ENCODE measurements around the gene GABRD. TPM values are rescaled to one million over a fixed set of nuclear protein-coding genes. Genes with fewer than 3 reads are reported as not detected.

Gene GABRD
- total and polyA plus RNA-seq, 2 of the 13 experiments (the other 11 are each of a cell fraction or from before 2014, with no cell fraction given), result not detected

DNA sequence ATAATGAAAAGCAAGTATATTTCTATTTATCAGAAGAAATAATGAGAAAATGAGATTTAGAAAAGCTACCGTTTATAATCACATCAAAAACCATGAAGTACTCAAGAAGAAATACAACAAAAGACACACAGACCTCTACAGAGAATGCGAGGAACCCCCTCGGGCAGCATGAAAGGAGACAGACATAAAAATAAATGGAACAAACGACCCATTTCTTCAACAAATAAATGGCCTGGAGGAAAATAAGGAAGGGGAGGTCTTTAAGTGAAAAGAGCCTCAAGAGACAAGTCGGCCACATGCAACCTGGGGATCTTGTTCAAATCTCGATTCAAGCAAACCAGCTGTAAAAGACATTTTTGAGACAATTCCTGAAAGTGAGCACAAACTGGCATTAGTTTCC lies 21.6 kb upstream of the GABRD start (continued):
- TF ChIP-seq, protein P1, sequence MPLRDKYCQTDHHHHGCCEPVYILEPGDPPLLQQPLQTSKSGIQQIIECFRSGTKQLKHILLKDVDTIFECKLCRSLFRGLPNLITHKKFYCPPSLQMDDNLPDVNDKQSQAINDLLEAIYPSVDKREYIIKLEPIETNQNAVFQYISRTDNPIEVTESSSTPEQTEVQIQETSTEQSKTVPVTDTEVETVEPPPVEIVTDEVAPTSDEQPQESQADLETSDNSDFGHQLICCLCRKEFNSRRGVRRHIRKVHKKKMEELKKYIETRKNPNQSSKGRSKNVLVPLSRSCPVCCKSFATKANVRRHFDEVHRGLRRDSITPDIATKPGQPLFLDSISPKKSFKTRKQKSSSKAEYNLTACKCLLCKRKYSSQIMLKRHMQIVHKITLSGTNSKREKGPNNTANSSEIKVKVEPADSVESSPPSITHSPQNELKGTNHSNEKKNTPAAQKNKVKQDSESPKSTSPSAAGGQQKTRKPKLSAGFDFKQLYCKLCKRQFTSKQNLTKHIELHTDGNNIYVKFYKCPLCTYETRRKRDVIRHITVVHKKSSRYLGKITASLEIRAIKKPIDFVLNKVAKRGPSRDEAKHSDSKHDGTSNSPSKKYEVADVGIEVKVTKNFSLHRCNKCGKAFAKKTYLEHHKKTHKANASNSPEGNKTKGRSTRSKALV (CRISPR knock-in tag; IDR thresholded peaks at IDR 0.05), result no peak
- TF ChIP-seq, protein P2, sequence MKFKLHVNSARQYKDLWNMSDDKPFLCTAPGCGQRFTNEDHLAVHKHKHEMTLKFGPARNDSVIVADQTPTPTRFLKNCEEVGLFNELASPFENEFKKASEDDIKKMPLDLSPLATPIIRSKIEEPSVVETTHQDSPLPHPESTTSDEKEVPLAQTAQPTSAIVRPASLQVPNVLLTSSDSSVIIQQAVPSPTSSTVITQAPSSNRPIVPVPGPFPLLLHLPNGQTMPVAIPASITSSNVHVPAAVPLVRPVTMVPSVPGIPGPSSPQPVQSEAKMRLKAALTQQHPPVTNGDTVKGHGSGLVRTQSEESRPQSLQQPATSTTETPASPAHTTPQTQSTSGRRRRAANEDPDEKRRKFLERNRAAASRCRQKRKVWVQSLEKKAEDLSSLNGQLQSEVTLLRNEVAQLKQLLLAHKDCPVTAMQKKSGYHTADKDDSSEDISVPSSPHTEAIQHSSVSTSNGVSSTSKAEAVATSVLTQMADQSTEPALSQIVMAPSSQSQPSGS (CRISPR knock-in tag; IDR thresholded peaks at IDR 0.05), result no peak
- TF ChIP-seq ZNF746 (CRISPR knock-in tag; IDR thresholded peaks at IDR 0.05) (no peak), ZNF747 (CRISPR knock-in tag; IDR thresholded peaks at IDR 0.05; ENCODE audit: borderline replicate concordance) (no peak)

DNA sequence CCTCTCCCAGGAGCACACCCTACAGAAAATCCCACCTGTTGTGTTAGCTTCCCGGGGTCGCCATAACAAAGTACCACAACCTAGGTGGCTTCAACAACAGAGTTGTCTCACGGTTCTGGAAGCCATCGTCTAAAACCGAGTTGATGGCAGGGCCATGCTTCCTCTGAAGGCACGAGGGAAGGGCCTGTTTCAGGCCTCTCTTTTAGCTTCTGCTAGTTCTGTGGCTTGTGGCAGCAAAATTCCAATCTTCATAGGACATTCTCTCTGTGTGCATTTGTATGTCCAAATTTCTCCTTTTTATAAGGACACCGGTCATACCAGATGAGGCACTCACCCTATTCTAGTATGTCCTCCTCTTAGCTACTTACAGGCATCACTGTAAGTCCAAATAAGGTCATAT lies 18.7 kb upstream of the GABRD start:
- Histone ChIP-seq H3K36me3 (replicated peaks in 1 of 2; ENCODE audit: control insufficient read depth in 1 of 2, insufficient read depth in 2 of 2, low read length in 2 of 2) (no peaks in the 10 kb centered on the region), H3K4me2 (ENCODE audit: low read depth, low read length) (no peak overlapping the region), H3K4me1 (ENCODE audit: insufficient read depth, low read length) (0 out of 2 replicates have a peak, but pooled peaks cover 6% of the 10 kb centered on the region), H3K79me2 (ENCODE audit: insufficient read depth, low read length) (no peaks in the 10 kb centered on the region), H3K4me3 (replicated peaks in 1 of 3; ENCODE audit: insufficient read depth in 1 of 3, low read depth in 2 of 3, low read length in 3 of 3) (no peak overlapping the region), H3K9ac (ENCODE audit: insufficient read depth, low read depth, low read length) (no peak overlapping the region), H2AFZ (ENCODE audit: low read length) (no peak overlapping the region), H3K9me3 (ENCODE audit: low read length) (no peaks in the 10 kb centered on the region), H3K27ac (ENCODE audit: extremely low read length, insufficient read depth, low read length) (no peak overlapping the region), H4K20me1 (ENCODE audit: insufficient read depth, low read length) (no peaks in the 10 kb centered on the region), H3K27me3 (ENCODE audit: control insufficient read depth in 1 of 2, insufficient read depth in 2 of 2, low read length in 2 of 2) (peaks cover 5 to 42% of the 10 kb centered on the region in 2 experiments; a peak in 4 of 5 replicates)
- DNase-seq (ENCODE audit: low spot score) (no peak), ATAC-seq (no peak), FAIRE-seq (no peak)
- CTCF ChIA-PET (ENCODE audit: low intra/inter-chr PET ratio, low total read pairs), result no interaction called here
- in situ Hi-C loops (cut with HindIII; ENCODE audit: extremely low pct_ligation_motif_present, low pct_unique_long_range_greater_than_20kb) (no loop called here), intact Hi-C loops (cut with micrococcal nuclease; ENCODE audit: unreplicated experiment) (no loop called here)
- no TSS peak for BruUV-seq (replicated peaks)
- POLR2A ChIA-PET, result no interaction called here
- 31% methylated on average over 7 of the region's 7 CpGs for WGBS (ENCODE audit: low lambda C conversion rate)
- TF ChIP-seq KAT2B (IDR thresholded peaks at IDR 0.05; ENCODE audit: borderline replicate concordance, low read depth, low read length), result no peak
- no peak for TF ChIP-seq SMAD3 (CRISPR knock-in tag; IDR thresholded peaks at IDR 0.05)
- no peak for TF ChIP-seq ZNF253 (CRISPR knock-in tag; IDR thresholded peaks at IDR 0.05; ENCODE audit: borderline replicate concordance)
- TF ChIP-seq, protein P3, sequence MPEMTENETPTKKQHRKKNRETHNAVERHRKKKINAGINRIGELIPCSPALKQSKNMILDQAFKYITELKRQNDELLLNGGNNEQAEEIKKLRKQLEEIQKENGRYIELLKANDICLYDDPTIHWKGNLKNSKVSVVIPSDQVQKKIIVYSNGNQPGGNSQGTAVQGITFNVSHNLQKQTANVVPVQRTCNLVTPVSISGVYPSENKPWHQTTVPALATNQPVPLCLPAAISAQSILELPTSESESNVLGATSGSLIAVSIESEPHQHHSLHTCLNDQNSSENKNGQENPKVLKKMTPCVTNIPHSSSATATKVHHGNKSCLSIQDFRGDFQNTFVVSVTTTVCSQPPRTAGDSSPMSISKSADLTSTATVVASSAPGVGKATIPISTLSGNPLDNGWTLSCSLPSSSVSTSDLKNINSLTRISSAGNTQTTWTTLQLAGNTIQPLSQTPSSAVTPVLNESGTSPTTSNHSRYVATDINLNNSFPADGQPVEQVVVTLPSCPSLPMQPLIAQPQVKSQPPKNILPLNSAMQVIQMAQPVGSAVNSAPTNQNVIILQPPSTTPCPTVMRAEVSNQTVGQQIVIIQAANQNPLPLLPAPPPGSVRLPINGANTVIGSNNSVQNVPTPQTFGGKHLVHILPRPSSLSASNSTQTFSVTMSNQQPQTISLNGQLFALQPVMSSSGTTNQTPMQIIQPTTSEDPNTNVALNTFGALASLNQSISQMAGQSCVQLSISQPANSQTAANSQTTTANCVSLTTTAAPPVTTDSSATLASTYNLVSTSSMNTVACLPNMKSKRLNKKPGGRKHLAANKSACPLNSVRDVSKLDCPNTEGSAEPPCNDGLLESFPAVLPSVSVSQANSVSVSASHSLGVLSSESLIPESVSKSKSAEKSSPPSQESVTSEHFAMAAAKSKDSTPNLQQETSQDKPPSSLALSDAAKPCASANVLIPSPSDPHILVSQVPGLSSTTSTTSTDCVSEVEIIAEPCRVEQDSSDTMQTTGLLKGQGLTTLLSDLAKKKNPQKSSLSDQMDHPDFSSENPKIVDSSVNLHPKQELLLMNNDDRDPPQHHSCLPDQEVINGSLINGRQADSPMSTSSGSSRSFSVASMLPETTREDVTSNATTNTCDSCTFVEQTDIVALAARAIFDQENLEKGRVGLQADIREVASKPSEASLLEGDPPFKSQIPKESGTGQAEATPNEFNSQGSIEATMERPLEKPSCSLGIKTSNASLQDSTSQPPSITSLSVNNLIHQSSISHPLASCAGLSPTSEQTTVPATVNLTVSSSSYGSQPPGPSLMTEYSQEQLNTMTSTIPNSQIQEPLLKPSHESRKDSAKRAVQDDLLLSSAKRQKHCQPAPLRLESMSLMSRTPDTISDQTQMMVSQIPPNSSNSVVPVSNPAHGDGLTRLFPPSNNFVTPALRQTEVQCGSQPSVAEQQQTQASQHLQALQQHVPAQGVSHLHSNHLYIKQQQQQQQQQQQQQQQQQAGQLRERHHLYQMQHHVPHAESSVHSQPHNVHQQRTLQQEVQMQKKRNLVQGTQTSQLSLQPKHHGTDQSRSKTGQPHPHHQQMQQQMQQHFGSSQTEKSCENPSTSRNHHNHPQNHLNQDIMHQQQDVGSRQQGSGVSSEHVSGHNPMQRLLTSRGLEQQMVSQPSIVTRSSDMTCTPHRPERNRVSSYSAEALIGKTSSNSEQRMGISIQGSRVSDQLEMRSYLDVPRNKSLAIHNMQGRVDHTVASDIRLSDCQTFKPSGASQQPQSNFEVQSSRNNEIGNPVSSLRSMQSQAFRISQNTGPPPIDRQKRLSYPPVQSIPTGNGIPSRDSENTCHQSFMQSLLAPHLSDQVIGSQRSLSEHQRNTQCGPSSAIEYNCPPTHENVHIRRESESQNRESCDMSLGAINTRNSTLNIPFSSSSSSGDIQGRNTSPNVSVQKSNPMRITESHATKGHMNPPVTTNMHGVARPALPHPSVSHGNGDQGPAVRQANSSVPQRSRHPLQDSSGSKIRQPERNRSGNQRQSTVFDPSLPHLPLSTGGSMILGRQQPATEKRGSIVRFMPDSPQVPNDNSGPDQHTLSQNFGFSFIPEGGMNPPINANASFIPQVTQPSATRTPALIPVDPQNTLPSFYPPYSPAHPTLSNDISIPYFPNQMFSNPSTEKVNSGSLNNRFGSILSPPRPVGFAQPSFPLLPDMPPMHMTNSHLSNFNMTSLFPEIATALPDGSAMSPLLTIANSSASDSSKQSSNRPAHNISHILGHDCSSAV (CRISPR knock-in tag; IDR thresholded peaks at IDR 0.05; ENCODE audit: borderline replicate concordance), result no peak
- no peak for TF ChIP-seq SMC3 (IDR thresholded peaks at IDR 0.05; ENCODE audit: low read length)
- TF ChIP-seq TOPORS (CRISPR knock-in tag; IDR thresholded peaks at IDR 0.05), result no peak
- TF ChIP-seq, protein P4, sequence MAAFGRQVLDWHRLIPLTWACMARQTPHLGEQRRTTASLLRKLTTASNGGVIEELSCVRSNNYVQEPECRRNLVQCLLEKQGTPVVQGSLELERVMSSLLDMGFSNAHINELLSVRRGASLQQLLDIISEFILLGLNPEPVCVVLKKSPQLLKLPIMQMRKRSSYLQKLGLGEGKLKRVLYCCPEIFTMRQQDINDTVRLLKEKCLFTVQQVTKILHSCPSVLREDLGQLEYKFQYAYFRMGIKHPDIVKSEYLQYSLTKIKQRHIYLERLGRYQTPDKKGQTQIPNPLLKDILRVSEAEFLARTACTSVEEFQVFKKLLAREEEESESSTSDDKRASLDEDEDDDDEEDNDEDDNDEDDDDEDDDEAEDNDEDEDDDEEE (CRISPR knock-in tag; IDR thresholded peaks at IDR 0.05), result no peak

Measured in HepG2 (cell line).